ENCODE measurements around the gene SUPT6H. TPM values are rescaled to one million over a fixed set of nuclear protein-coding genes. Genes with fewer than 3 reads are reported as not detected.

SUPT6H gene
- total and polyA plus RNA-seq, 2 of the 4 experiments (the other 2 are of a cell fraction) = 41.4 to 44.8 TPM

DNA sequence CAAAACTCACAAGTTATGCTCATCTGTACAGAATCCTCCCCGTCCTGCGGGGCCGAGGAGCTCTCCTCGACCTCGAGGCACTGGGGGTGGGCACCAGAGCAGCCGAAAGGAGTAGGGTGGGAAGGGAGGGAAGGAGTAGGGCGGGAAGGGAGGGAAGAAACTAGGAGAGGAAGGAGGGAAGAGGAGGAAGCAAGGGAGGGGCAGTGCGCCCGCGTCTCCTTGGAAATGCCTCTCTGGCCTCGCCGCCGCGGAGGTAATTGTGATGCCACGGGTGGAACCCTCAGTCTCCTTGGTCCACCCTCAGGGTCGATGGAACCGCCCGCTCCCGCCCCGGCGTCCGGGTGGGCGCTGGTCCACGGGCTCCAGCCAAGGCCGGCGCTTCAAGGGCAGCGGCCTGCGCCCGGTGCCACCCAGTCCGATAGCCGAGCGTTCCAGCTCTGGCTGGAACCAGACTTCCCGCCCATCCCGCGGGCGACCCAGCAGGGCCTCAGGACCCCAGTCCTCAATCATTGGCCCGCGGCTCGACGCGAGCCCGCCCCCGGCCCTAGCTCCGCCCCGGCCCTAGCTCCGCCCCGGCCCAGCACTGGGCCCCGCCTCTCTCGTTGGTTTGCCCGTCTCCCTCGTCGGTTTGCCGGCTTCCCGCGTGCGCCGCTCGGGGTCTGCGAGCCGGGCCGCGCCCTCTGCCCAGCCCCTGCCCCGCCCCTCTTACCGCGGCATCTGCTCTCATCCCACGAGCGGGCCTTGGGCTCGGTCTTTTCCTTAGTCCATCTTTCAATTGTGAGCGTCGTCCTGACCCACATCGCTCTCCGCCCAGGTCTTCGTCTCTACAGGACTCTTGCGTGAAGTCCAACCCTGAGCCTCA, 49.1 kb downstream of the SUPT6H start (continued):
- TF ChIP-seq, protein P1, sequence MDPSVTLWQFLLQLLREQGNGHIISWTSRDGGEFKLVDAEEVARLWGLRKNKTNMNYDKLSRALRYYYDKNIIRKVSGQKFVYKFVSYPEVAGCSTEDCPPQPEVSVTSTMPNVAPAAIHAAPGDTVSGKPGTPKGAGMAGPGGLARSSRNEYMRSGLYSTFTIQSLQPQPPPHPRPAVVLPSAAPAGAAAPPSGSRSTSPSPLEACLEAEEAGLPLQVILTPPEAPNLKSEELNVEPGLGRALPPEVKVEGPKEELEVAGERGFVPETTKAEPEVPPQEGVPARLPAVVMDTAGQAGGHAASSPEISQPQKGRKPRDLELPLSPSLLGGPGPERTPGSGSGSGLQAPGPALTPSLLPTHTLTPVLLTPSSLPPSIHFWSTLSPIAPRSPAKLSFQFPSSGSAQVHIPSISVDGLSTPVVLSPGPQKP (IDR thresholded peaks at IDR 0.05; ENCODE audit: borderline replicate concordance, low read depth, low read length) = no peak
- peak; percentile 84 for TF ChIP-seq POLR2A (IDR thresholded peaks at IDR 0.05; ENCODE audit: low read depth, low read length)

DNA sequence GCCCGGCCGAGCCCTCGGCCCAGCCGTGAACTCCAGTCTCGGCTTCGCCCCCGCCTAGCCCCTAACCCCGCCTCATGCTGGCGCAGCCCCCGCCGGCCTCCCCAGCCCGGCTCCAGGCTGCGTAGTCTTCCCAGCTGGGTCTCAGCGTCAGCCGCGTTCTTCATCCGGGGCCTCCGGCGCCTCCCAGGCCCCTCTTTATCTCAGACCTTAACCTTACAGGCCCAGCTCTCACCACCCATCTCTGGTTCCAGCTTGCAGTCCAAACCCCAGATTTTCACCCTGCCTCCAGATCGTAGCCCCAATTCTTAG, 49.7 kb downstream of the SUPT6H start, which contains the start of gene PROCA1:
TSS of gene PROCA1 (minus strand) at position 166 of the 309 bp plus-strand sequence. CDS start 228 bp downstream, outside the sequence.
- Histone ChIP-seq H3K4me1 (ENCODE audit: control insufficient read depth, insufficient read depth, low read length) (peaks cover 12% of the 10 kb centered on the region), H2BK120ac (ENCODE audit: low read depth, low read length) (peak within 1 kb of the TSS; percentile 36), H2BK20ac (ENCODE audit: low read depth, low read length) (no peak within 1 kb of the TSS), H3K4ac (ENCODE audit: low read depth, low read length) (peak within 1 kb of the TSS; percentile 93), H3K79me1 (ENCODE audit: low read depth in 1 of 2, low read length in 2 of 2) (peaks cover 6 to 51% of the 10 kb centered on the region in 2 experiments; a peak in 3 of 4 replicates), H4K20me1 (ENCODE audit: insufficient read depth, low read length) (peaks cover 22% of the 10 kb centered on the region; the same call in 1 of the 2 replicates), H2BK15ac (ENCODE audit: low read depth, low read length) (no peak within 1 kb of the TSS), H3K36me3 (ENCODE audit: control insufficient read depth, insufficient read depth, low read length) (peaks cover 32% of the 10 kb centered on the region), H3K27ac (ENCODE audit: insufficient read depth, low read length) (peak within 1 kb of the TSS; percentile 97), H3K4me3 (ENCODE audit: insufficient read depth, low read depth, low read length) (peak within 1 kb of the TSS; percentile 65), H3K9ac (ENCODE audit: low read depth, low read length) (peak within 1 kb of the TSS; percentile 89), H4K91ac (ENCODE audit: insufficient read depth, low read depth, low read length) (peak within 1 kb of the TSS; percentile 91), H3K9me3 (ENCODE audit: control insufficient read depth, insufficient read depth, low read length) (no peaks in the 10 kb centered on the region), H4K8ac (ENCODE audit: low read depth in 2 of 2, low read length in 2 of 2) (peak within 1 kb of the TSS; percentile 82 to 87), H3K23ac (ENCODE audit: low read depth, low read length) (peak within 1 kb of the TSS; percentile 87), H3K56ac (ENCODE audit: extremely low read depth, insufficient read depth, low read length) (peak within 1 kb of the TSS; percentile 97), H2AFZ (replicated peaks; ENCODE audit: low read length, poor library complexity) (peak within 1 kb of the TSS; percentile 90), H3K9me1 (ENCODE audit: insufficient read depth, low read length) (peaks cover 24% of the 10 kb centered on the region), H3K4me2 (ENCODE audit: low read depth, low read length) (peak within 1 kb of the TSS; percentile 97), H2BK5ac (ENCODE audit: low read depth, low read length, poor library complexity, severe bottlenecking) (peak within 1 kb of the TSS; percentile 86), H3K18ac (ENCODE audit: low read depth, low read length) (peak within 1 kb of the TSS; percentile 81), H2AK5ac (ENCODE audit: low read depth, low read length) (peak within 1 kb of the TSS; percentile 98), H2AK9ac (replicated peaks; ENCODE audit: low read depth, low read length, poor library complexity) (peak within 1 kb of the TSS; percentile 93), H4K5ac (ENCODE audit: low read depth, low read length) (peak within 1 kb of the TSS; percentile 83), H3K27me3 (ENCODE audit: control insufficient read depth, insufficient read depth, low read length) (no peaks in the 10 kb centered on the region), H3K14ac (replicated peaks; ENCODE audit: low read depth, low read length) (peak within 1 kb of the TSS; percentile 95)
- peak; percentile 4; the same call in 1 of the 2 replicates for TF ChIP-seq MXI1 (IDR thresholded peaks at IDR 0.05; ENCODE audit: borderline replicate concordance, low read depth, low read length)
- no peak for TF ChIP-seq POLR2A (IDR thresholded peaks at IDR 0.05; ENCODE audit: low read depth, low read length)
- no TSS peak for BruUV-seq (replicated peaks)
- intact Hi-C loops (cut with micrococcal nuclease) (loop anchor here (2.0 kb wide), 1 partner anchor 67 kb away; the partner anchor contains the start of gene BLTP2), in situ Hi-C loops (cut with MboI; ENCODE audit: low sequenced_read_pairs) (no loop called here), dilution Hi-C loops (cut with HindIII; ENCODE audit: low sequenced_read_pairs, unreplicated experiment) (no loop called here)
- CTCF ChIA-PET = interaction anchor here (0.6 to 1.7 kb wide), 2 partner anchors 15 to 32 kb away, joined by 3 to 9 read pairs; partner anchors contain the start of gene TLCD1
- DNase-seq = no peak
- 2% methylated on average over 12 of the region's 20 CpGs; no CpG with 5 or more reads in 1 of the 2 experiments for WGBS, 2 experiments (ENCODE audit: extremely low coverage in 2 of 2, insufficient read length in 1 of 2)
- ATAC-seq (ENCODE audit: low read depth) = no peak; the same call in 1 of the 2 replicates
- POLR2A ChIA-PET (ENCODE audit: unreplicated experiment) = interaction anchor here (0.6 kb wide), 2 partner anchors 11 to 43 kb away, joined by 3 to 6 read pairs; no protein-coding TSS in a partner anchor

Data from IMR-90 (cell line).